ENCODE results near the gene PRCP. TPM values are rescaled to one million over a fixed set of nuclear protein-coding genes. Genes with fewer than 3 reads are reported as not detected.
"Not testable (repeated sequence)": the region's sequence is repeated elsewhere in the genome, so short reads cannot be mapped to it uniquely, and the experiment has no call there.

PRCP gene
- total RNA-seq, 1 experiment from 2014 or later, result 24.0 TPM

DNA sequence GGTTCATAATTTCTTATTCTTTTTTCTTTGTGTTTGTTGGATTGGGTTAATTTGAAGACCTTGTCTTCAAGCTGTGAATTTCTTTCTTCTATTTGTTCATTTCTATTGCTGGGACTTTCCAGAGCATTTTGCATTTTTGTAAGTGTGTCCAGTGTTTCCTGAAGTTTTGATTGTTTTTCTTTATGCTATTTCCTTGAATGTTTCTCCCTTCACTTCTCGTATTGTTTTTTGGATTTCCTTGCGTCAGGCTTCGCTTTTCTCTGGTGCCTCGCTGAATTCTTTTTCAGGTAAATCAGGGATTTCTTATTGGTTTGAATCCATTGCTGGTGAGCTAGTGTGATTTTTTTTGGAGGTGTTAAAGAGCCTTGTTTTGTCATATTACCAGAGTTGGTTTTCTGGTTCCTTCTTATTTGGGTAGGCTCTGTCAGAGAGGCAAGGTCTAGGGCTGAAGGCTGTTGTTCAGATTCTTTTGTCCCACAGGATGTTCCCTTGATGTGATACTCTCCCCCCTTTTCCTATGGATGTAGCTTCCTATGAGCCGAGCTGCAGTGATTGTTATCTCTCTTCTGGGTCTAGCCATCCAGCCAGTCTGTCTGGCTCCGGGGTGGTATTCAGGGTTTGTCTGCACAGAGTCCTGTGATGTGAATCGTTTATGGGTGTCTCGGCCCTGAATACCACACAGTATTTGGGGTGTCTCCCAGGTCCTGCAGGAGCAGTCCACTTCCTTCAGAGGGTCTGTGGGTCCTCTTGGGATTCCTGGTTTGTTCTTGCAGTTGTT lies 22.4 kb upstream of the PRCP start:
- not testable (repeated sequence) for H3K4me3 ChIP-seq, H3K27me3 ChIP-seq, DNase-seq, H3K9me3 ChIP-seq
- H3K36me3 ChIP-seq, result peaks cover 13% of the 10 kb centered on the region

DNA sequence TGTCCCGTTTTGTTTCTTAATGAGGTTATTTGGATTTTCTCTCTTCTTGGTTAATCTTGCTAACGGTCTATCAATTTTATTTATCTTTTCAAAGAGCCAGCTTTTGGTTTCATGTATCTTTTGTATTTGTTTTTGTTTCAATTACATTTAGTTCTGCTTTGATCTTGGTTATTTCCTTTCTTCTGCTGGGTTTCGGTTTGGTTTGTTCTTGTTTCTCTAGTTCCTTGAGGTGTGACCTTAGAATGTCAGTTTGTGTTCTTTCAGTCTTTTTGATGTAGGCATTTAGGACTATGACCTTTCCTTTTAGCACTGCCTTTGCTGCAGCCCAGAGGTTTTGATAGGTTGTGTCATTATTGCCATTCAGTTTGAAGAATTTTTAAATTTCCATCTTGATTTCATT lies 20.0 kb upstream of the PRCP start:
- not testable (repeated sequence) for H3K27me3 ChIP-seq
- peaks cover 19% of the 10 kb centered on the region for H3K36me3 ChIP-seq

DNA sequence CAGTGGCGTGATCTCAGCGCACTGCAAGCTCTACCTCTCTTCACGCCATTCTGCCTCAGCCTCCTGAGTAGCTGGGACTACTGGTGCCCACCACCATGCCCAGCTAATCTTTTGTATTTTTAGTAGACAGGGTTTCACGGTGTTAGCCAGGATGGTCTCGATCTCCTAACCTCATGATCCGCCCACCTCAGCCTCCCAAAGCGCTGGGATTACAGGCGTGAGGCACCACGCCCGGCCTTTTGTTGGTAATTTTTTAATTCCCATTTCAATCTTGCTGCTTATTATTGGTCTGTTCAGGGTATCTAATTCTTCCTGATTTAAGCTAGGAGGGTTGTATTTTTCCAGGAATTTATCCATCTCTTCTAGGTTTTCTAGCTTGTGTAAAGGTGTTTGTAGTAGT lies 19.6 kb upstream of the PRCP start:
- H3K4me3 ChIP-seq, H3K9me3 ChIP-seq, H3K27me3 ChIP-seq, DNase-seq: not testable (repeated sequence)
- peaks cover 24% of the 10 kb centered on the region for H3K36me3 ChIP-seq

More for the DNA sequence above, 20.0 kb upstream of the PRCP start:
- H3K4me3 ChIP-seq, H3K9me3 ChIP-seq, DNase-seq: not testable (repeated sequence)

DNA sequence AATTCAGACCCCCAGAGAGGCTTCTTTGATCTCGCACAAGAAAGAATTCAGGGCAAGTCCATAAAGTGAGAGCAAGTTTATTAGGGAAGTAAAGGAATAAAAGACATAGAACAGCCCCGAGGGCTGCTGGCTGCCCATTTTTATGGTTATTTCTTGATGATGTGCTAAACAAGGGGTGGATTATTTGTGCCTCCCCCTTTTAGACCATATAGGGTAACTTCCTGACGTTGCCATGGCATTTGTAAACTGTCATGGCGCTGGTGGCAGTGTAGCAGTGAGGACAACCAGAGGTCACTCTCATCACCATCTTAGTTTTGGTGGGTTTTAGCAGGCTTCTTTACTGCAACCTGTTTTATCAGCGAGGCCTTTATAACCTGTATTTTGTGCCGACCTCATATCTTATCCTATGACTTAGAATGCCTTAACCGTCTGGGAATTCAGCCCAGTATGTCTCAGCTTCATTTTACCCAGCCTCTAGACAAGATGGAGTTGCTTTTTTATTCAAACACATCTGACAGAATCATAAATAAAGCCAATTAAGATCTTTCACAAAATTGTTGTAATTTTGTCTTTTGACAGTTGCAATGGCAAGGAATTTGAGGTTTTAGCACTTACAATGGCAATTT lies 8.9 kb upstream of the PRCP start:
- Histone ChIP-seq H3K4me3 (no peak overlapping the region), H3K27me3 (no peaks in the 10 kb centered on the region), H3K36me3 (peaks cover 24% of the 10 kb centered on the region), H3K9me3 (peaks cover 10% of the 10 kb centered on the region)
- no peak for DNase-seq

DNA sequence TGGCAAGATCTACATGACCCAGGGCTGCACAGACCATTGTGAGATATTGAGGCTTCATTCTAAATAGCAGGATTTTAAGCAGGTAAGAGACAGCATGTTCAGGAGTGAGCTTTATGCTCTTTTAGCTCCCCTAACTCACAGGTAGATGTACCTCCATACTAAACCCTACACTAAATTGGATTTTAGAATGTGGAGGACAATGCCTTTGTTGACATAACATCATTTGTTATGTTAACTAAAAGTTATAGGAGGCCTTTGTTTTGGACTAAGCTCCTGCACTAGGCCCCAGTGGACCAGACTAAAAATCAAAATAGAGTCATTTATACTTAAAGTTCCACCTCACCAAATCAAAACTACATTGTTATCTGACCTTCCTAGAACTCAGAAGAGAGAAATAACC lies 8.1 kb upstream of the PRCP start:
- Histone ChIP-seq H3K36me3 (peaks cover 20% of the 10 kb centered on the region), H3K9me3 (peaks cover 10% of the 10 kb centered on the region), H3K27me3 (no peaks in the 10 kb centered on the region), H3K4me3 (no peak overlapping the region)
- no peak for DNase-seq

DNA sequence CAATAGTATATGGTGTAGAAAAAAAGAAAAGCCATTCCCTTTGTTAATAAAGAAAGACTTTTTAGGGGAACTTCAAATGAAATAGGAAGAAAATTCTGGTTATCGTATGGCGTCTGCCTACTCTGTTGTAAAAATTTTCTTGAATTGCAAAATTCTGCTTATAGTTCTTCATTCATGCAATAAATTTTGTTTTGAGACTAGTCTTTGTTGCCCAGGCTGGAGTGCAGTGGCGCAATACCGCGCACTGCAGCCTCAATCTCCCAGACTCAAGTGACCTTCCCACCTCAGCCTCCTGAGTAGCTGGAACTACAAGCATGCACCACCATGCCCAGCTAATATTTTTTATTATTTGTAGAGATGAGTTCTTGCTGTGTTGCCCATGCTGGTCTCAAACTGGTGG lies 7.1 kb upstream of the PRCP start:
- no peak for DNase-seq
- H3K36me3 ChIP-seq, result peaks cover 16% of the 10 kb centered on the region
- H3K9me3 ChIP-seq, result peaks cover 10% of the 10 kb centered on the region
- no peaks in the 10 kb centered on the region for H3K27me3 ChIP-seq
- H3K4me3 ChIP-seq, result no peak overlapping the region

DNA sequence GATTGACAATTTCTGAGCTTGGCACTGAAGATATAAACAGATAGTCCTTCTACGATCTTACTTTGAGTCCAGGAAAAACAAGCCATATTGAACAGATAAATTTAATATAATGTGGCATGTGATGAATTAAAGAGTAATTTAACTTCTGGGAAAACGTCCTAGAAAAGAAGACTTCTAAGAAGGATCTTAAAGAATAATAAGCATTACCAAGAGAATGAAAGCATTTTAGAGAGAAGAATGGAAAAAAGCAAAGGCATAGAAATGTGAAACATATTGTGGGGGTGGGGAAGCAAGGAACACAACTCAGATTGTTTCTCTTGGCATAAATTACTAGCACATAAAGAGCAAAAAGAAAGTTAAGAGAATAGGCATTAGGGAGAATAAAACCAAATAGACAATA lies 6.7 kb upstream of the PRCP start:
- Histone ChIP-seq H3K4me3 (no peak overlapping the region), H3K9me3 (peaks cover 8% of the 10 kb centered on the region), H3K27me3 (no peaks in the 10 kb centered on the region), H3K36me3 (peaks cover 13% of the 10 kb centered on the region)
- DNase-seq, result no peak

DNA sequence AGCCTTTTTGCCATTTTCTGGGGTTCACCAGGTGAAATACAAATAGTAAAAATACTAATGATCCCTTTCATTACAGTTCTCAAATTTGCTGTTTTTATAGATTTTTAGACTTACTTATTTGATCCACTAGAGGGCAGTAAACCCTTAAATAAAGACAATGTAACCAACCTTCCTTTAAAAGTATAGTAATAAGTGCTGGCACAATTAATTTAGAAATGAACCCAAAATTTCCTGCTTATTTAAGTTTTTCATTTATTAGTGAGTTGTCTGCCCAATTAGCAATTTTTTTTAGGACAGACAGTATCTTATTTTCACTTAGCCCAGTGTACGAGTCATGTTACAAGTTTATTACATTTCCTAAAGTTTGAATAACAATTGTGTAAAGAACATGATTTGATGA lies 6.0 kb upstream of the PRCP start:
- DNase-seq, result no peak
- no peak overlapping the region for H3K4me3 ChIP-seq

DNA sequence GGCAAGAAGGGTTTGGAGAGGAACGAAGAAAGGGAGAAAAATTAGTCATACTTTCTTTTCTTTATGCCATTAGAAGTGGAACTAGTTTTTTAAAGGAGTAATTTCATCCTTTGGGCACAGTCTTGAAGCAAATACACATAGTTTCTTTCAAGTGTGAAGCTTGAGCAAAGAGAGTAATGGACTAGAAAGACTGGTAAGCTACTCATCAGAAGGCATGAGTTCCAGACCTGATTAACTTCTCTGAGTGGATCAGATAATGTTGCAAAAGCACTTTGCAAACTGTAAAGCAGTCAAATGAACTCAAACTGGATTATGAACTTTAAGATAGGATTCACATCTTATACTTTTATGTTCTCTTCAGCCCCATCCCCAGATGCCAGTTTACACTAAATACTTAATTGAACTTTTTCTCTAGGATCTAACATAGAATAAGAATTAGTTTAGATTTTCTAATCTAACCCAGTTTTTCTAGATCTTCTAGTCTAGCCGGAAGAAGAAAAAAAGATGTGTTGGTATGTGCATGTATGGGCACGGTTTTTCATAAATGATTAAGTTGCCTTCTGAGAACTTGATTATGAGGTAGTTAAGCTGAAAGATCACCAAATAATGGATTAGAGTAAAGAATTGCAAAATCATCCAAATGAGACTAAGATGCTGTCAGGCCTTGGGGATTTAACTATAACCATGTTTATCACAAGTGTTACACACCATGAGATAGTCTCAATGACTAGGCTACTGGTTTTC lies 3.8 kb upstream of the PRCP start:
- no peaks in the 10 kb centered on the region for H3K9me3 ChIP-seq
- H3K4me3 ChIP-seq, result no peak overlapping the region
- no peaks in the 10 kb centered on the region for H3K36me3 ChIP-seq
- no peak for DNase-seq
- H3K27me3 ChIP-seq, result no peaks in the 10 kb centered on the region

More for the DNA sequence above, 6.0 kb upstream of the PRCP start:
- H3K27me3 ChIP-seq, result no peaks in the 10 kb centered on the region
- H3K9me3 ChIP-seq, result peaks cover under 1% of the 10 kb centered on the region; the same call in 1 of the 2 replicates
- peaks cover 6% of the 10 kb centered on the region for H3K36me3 ChIP-seq

DNA sequence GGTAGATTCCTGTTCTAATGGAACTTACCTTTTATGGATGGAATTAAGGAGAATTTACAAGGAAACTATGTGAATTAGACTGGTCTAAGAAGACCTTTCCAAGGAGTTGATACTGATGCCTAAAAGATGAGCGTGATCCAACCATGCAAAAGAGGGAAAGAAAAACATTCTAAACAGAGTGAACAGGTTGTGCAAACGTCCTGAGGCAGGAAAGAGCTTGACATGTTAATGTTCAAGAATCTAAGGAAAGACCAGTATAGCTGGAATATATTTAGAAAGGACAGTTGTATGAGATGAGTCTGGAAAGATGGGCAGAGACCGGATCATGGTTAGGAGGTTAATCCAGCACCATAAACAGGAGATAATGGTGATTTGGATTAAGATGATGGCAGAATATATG lies 2.6 kb upstream of the PRCP start:
- no peak overlapping the region; the same call in 1 of the 2 replicates for H3K4me3 ChIP-seq
- no peak for DNase-seq
- no peaks in the 10 kb centered on the region for H3K36me3 ChIP-seq
- no peaks in the 10 kb centered on the region for H3K9me3 ChIP-seq
- no peaks in the 10 kb centered on the region for H3K27me3 ChIP-seq

DNA sequence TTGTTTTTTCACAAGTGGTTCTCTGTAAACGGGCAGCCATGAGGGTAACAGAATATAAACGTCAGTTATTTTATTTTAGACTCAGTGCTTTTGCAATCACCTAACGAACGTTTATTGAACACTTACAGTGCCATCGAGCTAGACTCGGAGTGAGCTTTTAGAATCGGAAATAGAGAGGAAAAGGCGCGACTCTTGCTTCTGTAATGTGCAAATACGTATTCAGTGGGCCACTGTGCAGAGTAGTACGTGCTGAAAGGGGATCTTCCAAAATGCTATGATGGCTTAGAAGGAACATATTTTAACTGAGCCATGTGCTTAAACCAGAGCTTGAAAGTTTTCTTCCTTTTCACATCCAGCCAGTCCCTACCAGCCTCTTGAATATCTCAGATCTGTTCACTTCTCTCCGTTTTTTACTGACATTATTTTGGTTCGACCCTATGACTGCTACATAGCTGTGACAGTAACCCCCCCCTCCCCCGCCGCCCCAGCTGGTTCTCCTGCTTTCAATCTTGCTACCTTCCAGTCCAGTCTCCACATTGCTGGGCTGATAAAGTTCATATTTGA lies 1.8 kb upstream of the PRCP start:
- H3K4me3 ChIP-seq, result peak overlapping the region; percentile 68
- H3K27me3 ChIP-seq, result no peaks in the 10 kb centered on the region
- no peaks in the 10 kb centered on the region for H3K9me3 ChIP-seq
- H3K36me3 ChIP-seq, result no peaks in the 10 kb centered on the region
- DNase-seq, result no peak

DNA sequence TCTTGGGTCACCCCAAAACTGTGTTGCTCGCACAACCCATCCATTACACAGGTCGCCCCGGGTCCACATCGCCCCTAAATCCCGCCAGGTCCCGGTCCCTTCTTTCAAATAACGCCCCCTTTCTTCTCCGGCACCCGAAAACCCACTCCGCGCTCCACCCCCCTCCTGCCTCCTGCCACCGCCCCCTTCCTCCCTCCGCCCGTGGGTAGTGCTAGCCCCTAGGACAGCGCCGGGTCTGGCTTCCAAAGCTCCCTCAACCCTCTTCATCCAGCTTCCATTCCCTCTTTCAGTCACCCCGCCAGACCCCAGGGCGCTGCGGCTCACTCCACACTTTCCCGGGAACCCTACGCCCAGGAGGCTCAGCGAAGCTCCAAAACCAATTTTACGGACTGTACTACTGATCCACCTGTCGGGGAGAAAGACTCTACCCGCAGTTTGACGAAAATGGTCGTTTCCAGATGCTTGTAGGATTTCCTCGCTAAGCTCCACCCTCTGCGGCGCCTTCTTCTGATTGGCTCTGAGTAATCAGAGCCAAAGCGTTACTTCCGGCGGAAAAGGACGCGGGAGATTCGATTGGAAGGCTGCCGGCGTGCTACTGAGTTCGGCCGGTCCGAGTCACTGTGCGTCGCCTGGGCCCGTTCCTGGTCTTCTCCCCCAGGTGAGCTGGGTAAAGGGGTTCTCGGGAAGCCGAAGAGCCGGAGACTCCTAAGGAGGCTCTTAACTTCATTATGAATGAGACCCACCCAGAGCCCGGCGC lies 1.1 kb upstream of the PRCP start, which contains the start of gene DDIAS:
Gene DDIAS (plus strand): TSS at position 572 of the 757 bp plus-strand sequence. CDS start 13,003 bp downstream, outside the sequence.
- DNase-seq, result peak; percentile 94
- Histone ChIP-seq H3K4me3 (peak within 1 kb of the TSS; percentile 68), H3K36me3 (no peaks in the 10 kb centered on the region), H3K27me3 (no peaks in the 10 kb centered on the region), H3K9me3 (no peaks in the 10 kb centered on the region)

DNA sequence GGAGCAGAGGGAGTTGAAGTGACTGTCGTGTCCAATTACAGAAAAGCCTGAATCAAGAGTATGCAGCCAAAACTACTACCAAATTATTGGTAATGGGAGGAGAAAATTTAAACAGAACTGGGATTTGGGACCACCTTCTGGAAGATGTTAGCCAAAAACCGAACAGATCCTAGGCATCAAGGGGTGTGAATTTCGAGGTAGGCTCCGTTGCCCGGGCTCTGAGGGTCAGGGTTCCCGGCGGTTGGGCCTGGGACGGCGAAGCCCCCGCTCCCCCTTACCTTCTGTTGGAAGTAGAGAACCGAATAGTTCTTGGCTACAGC lies 313 bp downstream of the PRCP start:
- Histone ChIP-seq H3K9me3 (no peaks in the 10 kb centered on the region), H3K27me3 (no peaks in the 10 kb centered on the region), H3K4me3 (peak overlapping the region; percentile 68), H3K36me3 (no peaks in the 10 kb centered on the region)
- DNase-seq, result no peak

DNA sequence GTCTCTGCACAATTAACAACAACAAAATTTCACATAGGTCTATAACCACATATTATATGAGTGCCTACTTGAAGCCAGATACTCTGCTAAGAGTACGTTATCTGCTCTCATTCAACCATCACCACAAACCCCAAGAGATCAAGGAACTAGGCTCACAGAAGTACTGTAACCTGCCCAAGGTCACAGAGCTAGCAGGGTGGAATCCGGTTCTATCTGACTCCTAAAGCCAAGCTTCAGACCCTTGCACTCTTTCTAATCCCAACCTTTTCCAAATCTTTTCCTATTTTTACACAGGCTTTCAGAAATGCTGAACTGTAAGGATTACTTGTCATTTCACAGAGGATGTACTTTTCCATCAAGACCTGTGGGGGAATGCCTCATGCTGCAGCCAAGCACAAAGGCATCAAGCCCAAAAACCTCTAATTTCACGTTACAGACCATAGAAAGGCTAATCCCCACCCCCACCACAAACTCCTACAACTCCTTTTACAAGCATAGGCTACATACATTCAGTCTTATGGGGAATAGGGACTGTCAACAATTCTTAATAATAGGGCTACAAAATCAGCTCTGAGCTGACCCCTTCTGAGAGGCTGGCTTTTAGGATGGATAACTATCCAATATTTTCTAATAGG lies 927 bp downstream of the PRCP start:
- peak overlapping the region; percentile 68 for H3K4me3 ChIP-seq
- H3K36me3 ChIP-seq, result no peaks in the 10 kb centered on the region
- no peak for DNase-seq
- no peaks in the 10 kb centered on the region for H3K9me3 ChIP-seq
- no peaks in the 10 kb centered on the region for H3K27me3 ChIP-seq

DNA sequence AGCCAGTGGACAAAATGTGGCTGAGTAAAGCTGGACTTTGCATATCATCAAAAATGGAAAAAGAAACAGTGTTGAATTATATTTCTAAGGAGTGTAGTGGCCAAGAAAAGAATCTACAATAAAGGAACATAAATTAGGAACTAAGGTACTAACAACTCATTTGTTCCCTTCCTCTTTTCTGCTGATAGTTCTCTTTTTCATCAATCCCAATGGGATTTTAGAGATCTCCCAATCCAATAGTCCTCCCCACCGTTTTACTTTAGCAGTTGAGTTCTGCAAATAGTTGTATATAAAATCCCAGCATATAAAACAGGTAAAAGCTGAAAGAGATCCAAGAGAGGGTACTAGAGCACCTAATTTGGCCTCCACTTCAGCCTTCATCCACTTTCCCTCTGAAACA lies 2.0 kb downstream of the PRCP start:
- no peak for DNase-seq
- Histone ChIP-seq H3K9me3 (no peaks in the 10 kb centered on the region), H3K36me3 (no peaks in the 10 kb centered on the region), H3K4me3 (no peak overlapping the region), H3K27me3 (no peaks in the 10 kb centered on the region)

DNA sequence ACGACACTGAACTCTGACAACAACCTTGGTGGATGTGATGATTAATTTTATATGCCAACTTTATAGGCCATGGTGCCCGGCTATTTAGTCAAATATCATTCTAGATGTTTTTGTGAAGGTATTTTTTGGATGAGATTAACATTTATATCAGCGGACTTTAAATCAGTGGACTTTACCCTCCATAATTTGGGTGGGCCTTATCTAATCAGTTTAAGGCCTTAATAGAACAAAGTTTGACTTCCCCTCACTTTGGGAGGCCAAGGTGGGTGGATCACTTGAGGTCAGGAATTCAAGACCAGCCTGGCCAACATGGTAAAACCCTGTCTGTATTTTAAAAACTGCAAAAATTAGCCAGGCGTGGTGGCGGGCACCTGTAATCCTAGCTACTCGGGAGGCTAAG lies 4.0 kb downstream of the PRCP start:
- H3K27me3 ChIP-seq, result no peaks in the 10 kb centered on the region
- no peaks in the 10 kb centered on the region for H3K9me3 ChIP-seq
- H3K36me3 ChIP-seq, result no peaks in the 10 kb centered on the region
- no peak overlapping the region for H3K4me3 ChIP-seq
- no peak for DNase-seq
